Neural progenitor cell (in vitro differentiated cells): ENCODE measurements around the gene EPPIN. TPM values are rescaled to one million over a fixed set of nuclear protein-coding genes. Genes with fewer than 3 reads are reported as not detected.

Experiments used
- DNase-seq: peaks from one replicate; pipeline ENCODE4 v3.0.0-alpha.2; 2016; ENCODE audit warnings: low spot score
- H2AFZ ChIP-seq: fragments of 200-600 bp; sonication (generic); replicated peaks from 2 replicates; pipeline ENCODE4 v1.6.1; 2016; ENCODE audit warnings: antibody characterized with exemption
- H3F3A ChIP-seq: fragments of 200-600 bp; sonication (generic); 2 replicates; pipeline ENCODE4 v1.6.1; 2016; ENCODE audit warnings: antibody characterized with exemption, low read depth
- H3K27ac ChIP-seq: fragments of 200-600 bp; sonication (generic); 2 replicates; pipeline ENCODE4 v1.5.1; 2016; ENCODE audit warnings: mild to moderate bottlenecking
- H3K27me3 ChIP-seq: fragments of 200-600 bp; sonication (generic); 2 replicates; pipeline ENCODE4 v1.6.1; 2016; ENCODE audit warnings: mild to moderate bottlenecking, moderate library complexity
- H3K36me3 ChIP-seq: fragments of 200-600 bp; sonication (generic); 2 replicates; pipeline ENCODE4 v1.5.1; 2016
- H3K4me1 ChIP-seq: fragments of 200-600 bp; sonication (generic); 2 replicates; pipeline ENCODE4 v1.6.1; 2016; ENCODE audit warnings: mixed run types
- H3K4me2 ChIP-seq: fragments of 200-600 bp; sonication (generic); 2 replicates; pipeline ENCODE4 v1.6.1; 2016
- H3K4me3 ChIP-seq: fragments of 200-600 bp; sonication (generic); 2 replicates; pipeline ENCODE4 v1.5.1; 2016
- H3K79me2 ChIP-seq: fragments of 200-600 bp; sonication (generic); 2 replicates; pipeline ENCODE4 v1.6.1; 2016; ENCODE audit warnings: low read depth
- H3K9ac ChIP-seq: fragments of 200-600 bp; sonication (generic); 2 replicates; pipeline ENCODE4 v1.6.1; 2016
- H3K9me3 ChIP-seq: fragments of 200-600 bp; sonication (generic); 2 replicates; pipeline ENCODE4 v1.5.1; 2016; ENCODE audit warnings: low read depth
- H4K20me1 ChIP-seq: fragments of 200-600 bp; sonication (generic); 2 replicates; pipeline ENCODE4 v1.6.1; 2016; ENCODE audit warnings: low read depth
- H3K27ac Mint-ChIP-seq: 3 replicates; pipeline ENCODE4 v1.8.0; 2021; ENCODE audit warnings: mixed read lengths
- H3K27me3 Mint-ChIP-seq: 2 replicates; pipeline ENCODE4 v1.8.0; 2022; ENCODE audit warnings: low read depth, mild to moderate bottlenecking, inconsistent platforms, moderate library complexity, mixed read lengths; ENCODE audit not compliant: insufficient read depth
- H3K36me3 Mint-ChIP-seq: 3 replicates; pipeline ENCODE4 v1.8.0; 2021; ENCODE audit warnings: mixed read lengths
- H3K4me1 Mint-ChIP-seq: 3 replicates; pipeline ENCODE4 v1.8.0; 2021; ENCODE audit warnings: mixed read lengths
- H3K4me3 Mint-ChIP-seq: 3 replicates; pipeline ENCODE4 v1.8.0; 2021; ENCODE audit warnings: mild to moderate bottlenecking, moderate library complexity, mixed read lengths
- H3K9me3 Mint-ChIP-seq: 3 replicates; pipeline ENCODE4 v1.8.0; 2020; ENCODE audit warnings: mixed read lengths
- CTCF ChIP-seq: fragments of 200-600 bp; sonication (generic); IDR thresholded peaks from 2 replicates; pipeline ENCODE4 v1.5.1; 2017; ENCODE audit warnings: antibody characterized with exemption, mild to moderate bottlenecking
- EZH2 ChIP-seq: fragments of 200-600 bp; sonication (generic); IDR thresholded peaks from 2 replicates; pipeline ENCODE4 v1.6.1; 2017; ENCODE audit warnings: antibody characterized with exemption, mild to moderate bottlenecking, moderate library complexity
- EZH2phosphoT487 ChIP-seq: fragments of 200-600 bp; sonication (generic); IDR thresholded peaks from 2 replicates; pipeline ENCODE4 v1.6.1; 2017; ENCODE audit warnings: antibody characterized with exemption
- total RNA-seq: library from RNA; depleted of rRNA; stranded (reverse); fragments of >200 nt; gene quantifications from 2 replicates; pipeline ENCODE4 v1.2.3, GENCODE V29; 2015; ENCODE audit warnings: low replicate concordance

Gene EPPIN
- total RNA-seq, 1 donor from 2014 or later = not detected

- no peaks in the 10 kb centered on the region for H3K4me1 Mint-ChIP-seq
Observed at GRCh38 chr20:45503403-45503802, 43.8 kb downstream of the EPPIN start.

GRCh38 chr20:45502561-45502960, 44.6 kb downstream of the EPPIN start:
- Histone ChIP-seq H3K9ac (no peak overlapping the region), H3K36me3 (no peaks in the 10 kb centered on the region), H3K27me3 (no peaks in the 10 kb centered on the region), H3K27ac (no peak overlapping the region), H3F3A (no peaks in the 10 kb centered on the region), H4K20me1 (no peaks in the 10 kb centered on the region), H3K9me3 (no peaks in the 10 kb centered on the region), H3K79me2 (no peaks in the 10 kb centered on the region), H3K4me2 (no peak overlapping the region), H3K4me3 (no peak overlapping the region), H3K4me1 (no peaks in the 10 kb centered on the region), H2AFZ (no peak overlapping the region)
- H3K27me3 Mint-ChIP-seq = no peaks in the 10 kb centered on the region
- no peak for DNase-seq
- no peak overlapping the region for H3K27ac Mint-ChIP-seq
- no peaks in the 10 kb centered on the region for H3K36me3 Mint-ChIP-seq
- no peaks in the 10 kb centered on the region for H3K4me1 Mint-ChIP-seq
- H3K9me3 Mint-ChIP-seq = no peaks in the 10 kb centered on the region
- no peak overlapping the region for H3K4me3 Mint-ChIP-seq
- TF ChIP-seq EZH2 = no peak
- TF ChIP-seq CTCF = no peak

More at GRCh38 chr20:45503403-45503802, 43.8 kb downstream of the EPPIN start:
- H3K79me2 ChIP-seq = no peaks in the 10 kb centered on the region
- no peak for TF ChIP-seq EZH2
- no peak for TF ChIP-seq EZH2phosphoT487
- no peak for TF ChIP-seq CTCF
- H3K9ac ChIP-seq = no peak overlapping the region
- Mint-ChIP-seq H3K36me3 (no peaks in the 10 kb centered on the region), H3K9me3 (no peaks in the 10 kb centered on the region), H3K27me3 (no peaks in the 10 kb centered on the region), H3K4me3 (no peak overlapping the region), H3K27ac (no peak overlapping the region)
- no peaks in the 10 kb centered on the region for H3K4me1 ChIP-seq
- no peaks in the 10 kb centered on the region for H3K36me3 ChIP-seq
- H4K20me1 ChIP-seq = no peaks in the 10 kb centered on the region
- no peak for DNase-seq
- H3K4me2 ChIP-seq = no peak overlapping the region
- H2AFZ ChIP-seq = no peak overlapping the region
- no peak overlapping the region for H3K27ac ChIP-seq
- H3F3A ChIP-seq = no peaks in the 10 kb centered on the region
- H3K27me3 ChIP-seq = no peaks in the 10 kb centered on the region
- H3K9me3 ChIP-seq = no peaks in the 10 kb centered on the region
- no peak overlapping the region for H3K4me3 ChIP-seq

- Histone ChIP-seq H3K79me2 (no peaks in the 10 kb centered on the region), H3K9ac (no peak overlapping the region), H3F3A (no peaks in the 10 kb centered on the region), H3K4me3 (no peak overlapping the region), H3K9me3 (no peaks in the 10 kb centered on the region), H4K20me1 (no peaks in the 10 kb centered on the region), H3K4me2 (no peak overlapping the region), H3K27ac (no peak overlapping the region), H2AFZ (no peak overlapping the region), H3K36me3 (no peaks in the 10 kb centered on the region), H3K4me1 (no peaks in the 10 kb centered on the region), H3K27me3 (no peaks in the 10 kb centered on the region)
- DNase-seq = no peak
- H3K27ac Mint-ChIP-seq = no peak overlapping the region
- no peaks in the 10 kb centered on the region for H3K9me3 Mint-ChIP-seq
- H3K4me1 Mint-ChIP-seq = no peaks in the 10 kb centered on the region
- H3K27me3 Mint-ChIP-seq = no peaks in the 10 kb centered on the region
- no peak overlapping the region for H3K4me3 Mint-ChIP-seq
- no peak for TF ChIP-seq EZH2phosphoT487
- no peak for TF ChIP-seq CTCF
- TF ChIP-seq EZH2 = no peak
- H3K36me3 Mint-ChIP-seq = no peaks in the 10 kb centered on the region
Observed at GRCh38 chr20:45501600-45501999, 45.6 kb downstream of the EPPIN start.

- Histone ChIP-seq H3K27ac (no peak overlapping the region), H3K4me2 (no peak overlapping the region), H3K9ac (no peak overlapping the region), H3K4me1 (no peaks in the 10 kb centered on the region), H3K79me2 (no peaks in the 10 kb centered on the region), H4K20me1 (no peaks in the 10 kb centered on the region), H3K36me3 (no peaks in the 10 kb centered on the region), H3K4me3 (no peak overlapping the region), H3K9me3 (no peaks in the 10 kb centered on the region), H3F3A (no peaks in the 10 kb centered on the region), H2AFZ (no peak overlapping the region), H3K27me3 (no peaks in the 10 kb centered on the region)
- no peak for TF ChIP-seq EZH2
- no peak for TF ChIP-seq EZH2phosphoT487
- TF ChIP-seq CTCF = no peak
- Mint-ChIP-seq H3K4me3 (no peak overlapping the region), H3K9me3 (no peaks in the 10 kb centered on the region), H3K36me3 (no peaks in the 10 kb centered on the region), H3K4me1 (no peaks in the 10 kb centered on the region), H3K27me3 (no peaks in the 10 kb centered on the region), H3K27ac (no peak overlapping the region)
- no peak for DNase-seq
Observed at GRCh38 chr20:45500022-45500421, 47.2 kb downstream of the EPPIN start.
